GM18519 (cell line): ENCODE data around the gene TNFRSF18.

Source experiments
- ATAC-seq: cut with Tn5 transposase; IDR thresholded peaks from one replicate; pipeline ENCODE4 v1.9.1; 2021; ENCODE audit warnings: mild to moderate bottlenecking, moderate library complexity; ENCODE audit not compliant: unreplicated experiment, low FRiP score

The TNFRSF18 gene

DNA sequence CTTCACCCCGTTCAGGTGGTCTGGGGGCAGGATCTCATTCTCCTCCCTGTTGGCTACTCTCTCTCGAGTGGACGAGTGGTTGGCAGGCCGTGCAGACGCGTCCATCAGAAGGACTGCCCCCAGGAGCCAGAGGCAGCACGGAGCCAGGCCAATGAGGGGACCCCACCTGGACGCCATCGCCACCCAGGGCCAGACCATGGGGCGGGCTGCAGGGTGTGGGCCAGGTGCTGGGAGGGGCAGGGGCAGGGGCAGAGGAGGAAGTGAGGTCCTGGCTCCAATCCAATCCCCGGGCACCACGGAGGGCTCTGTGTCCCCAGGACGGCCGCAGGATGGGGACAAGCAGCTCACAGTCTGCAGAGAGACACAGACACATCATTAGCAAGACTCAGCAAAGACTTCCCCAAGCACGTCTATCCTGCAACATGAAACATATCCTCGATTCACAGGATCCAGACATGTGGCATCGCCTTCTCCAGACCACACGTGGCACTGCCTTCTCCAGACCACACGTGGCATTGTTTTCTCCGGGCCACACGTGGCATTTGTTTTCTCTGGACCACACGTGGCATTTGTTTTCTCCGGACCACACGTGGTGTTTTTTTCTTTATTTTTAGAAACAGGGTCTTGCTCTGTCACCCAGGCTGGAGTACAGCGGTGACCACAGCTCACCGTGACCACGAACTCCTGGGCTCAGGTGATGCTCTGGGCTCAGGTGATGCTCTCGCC lies 22.4 kb upstream of the TNFRSF18 start:
- ATAC-seq = no peak

DNA sequence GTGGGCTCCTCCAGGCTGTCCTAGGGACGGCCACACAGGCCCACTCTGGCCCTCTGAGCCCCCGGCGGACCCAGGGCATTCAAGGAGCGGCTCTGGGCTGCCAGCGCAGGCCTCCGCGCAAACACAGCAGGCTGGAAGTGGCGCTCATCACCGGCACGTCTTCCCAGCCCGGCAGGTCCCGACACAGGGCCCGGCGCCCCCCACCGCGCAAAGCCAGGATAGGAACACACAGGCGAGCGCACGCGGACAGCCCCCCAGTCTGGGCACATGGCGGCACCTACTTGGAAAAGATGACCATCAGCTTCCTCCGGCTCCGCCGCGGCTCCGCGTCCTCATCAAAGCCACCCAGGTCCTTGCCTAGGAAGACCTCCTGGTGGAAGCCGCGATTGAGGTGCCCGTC lies 21.8 kb upstream of the TNFRSF18 start:
- no peak for ATAC-seq

DNA sequence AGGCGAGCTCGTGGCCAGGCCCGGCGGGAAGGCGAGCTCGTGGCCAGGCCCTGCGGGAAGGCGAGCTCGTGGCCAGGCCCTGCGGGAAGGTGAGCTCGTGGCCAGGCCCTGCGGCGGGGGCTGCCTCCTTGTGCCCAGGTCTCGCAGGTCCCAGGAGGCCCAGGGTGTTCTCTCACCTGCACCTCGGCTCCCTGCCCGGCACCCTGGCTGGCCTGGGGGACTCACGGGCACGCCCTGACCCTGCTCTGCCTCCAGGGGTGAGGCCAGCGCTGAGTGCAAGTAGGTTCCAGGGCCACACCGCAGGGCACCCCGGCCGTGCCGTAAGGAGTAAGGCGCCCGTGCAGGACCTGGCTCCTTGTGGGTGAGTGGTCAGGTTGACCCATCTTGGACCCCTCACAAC lies 21.0 kb upstream of the TNFRSF18 start:
- no peak for ATAC-seq

DNA sequence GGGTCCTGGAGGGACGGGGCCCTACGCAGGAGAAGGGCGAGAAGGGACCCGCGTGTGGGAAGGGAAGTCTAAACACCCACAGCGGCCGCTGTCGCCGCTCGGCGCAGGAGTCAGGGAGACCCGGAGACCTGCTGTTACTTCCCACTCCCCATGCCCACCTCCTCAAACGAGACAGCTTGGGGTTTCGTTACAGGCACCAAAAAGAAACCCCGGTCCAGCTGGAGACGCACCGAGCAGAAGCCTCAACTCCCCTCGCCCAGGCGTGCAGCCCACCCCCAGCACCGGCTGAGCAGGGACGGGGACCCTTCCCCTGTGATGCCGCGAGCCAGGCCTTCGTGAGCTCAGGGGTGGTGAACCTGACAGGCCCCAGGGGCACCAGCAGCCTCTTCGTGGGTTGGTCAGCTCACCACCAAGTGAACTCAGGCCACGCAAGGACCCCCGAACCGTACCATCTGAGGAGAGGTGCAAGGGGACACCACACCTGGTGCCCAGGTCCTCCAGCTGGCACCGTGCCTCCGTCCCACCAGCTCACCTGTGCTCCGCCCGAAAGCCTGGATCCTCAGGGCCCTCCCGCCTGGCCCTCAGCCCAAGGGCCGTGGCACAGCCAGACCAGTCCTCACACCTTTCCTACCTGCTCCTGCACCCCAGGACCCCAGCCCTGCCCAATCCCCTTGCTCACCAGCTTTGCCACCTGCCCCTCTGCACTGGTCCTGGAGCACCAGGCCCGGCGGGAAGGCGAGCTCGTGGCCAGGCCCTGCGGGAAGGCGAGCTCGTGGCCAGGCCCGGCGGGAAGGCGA lies 20.4 kb upstream of the TNFRSF18 start:
- ATAC-seq = no peak

DNA sequence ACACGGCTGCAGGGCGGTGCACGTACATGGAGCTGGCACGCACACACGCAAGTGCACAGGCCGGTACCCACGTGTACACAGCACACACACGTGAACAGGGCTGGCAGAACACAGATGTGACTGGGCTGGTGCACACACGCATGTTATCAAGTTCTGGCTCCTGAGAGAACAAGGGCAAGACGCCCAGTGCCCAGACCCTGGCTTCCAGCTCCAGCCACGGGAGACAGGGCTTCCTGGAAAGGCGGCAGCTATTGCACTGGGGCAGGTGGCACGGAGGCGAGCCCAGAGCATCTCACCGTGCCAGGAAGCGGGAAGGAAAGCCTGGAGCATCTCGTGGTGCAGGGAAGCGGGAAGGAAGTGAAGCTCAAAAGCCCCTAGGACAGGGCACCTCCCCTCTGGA lies 19.5 kb upstream of the TNFRSF18 start:
- ATAC-seq = no peak

DNA sequence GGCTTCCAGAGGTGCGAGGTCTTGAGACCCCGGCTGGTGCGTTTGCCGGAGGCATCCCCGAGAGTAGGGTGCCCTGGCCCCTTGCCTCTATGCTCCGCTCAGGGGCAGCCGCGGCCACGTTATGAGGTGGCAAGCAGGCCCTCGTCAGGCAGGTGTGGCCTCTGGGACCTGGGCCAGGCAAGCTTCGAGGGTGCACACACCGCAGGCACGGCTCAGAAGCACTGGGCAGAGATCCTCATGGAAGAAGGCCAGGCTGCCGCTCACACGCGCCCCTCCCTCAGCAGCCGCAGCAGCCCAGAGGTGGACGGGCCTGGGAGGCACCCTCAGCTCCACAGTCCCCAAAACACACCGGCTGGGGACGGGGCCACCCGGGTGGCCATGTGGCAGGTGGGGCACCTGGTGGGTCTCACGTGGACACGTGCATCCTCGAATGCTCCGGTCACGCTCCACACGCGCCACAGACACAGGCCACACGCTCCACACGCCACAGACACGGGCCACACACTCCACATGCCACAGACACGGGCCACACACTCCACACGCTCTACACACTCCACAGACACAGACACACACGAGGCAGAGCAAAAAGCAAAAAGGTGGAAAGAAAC lies 18.9 kb upstream of the TNFRSF18 start:
- ATAC-seq = no peak

DNA sequence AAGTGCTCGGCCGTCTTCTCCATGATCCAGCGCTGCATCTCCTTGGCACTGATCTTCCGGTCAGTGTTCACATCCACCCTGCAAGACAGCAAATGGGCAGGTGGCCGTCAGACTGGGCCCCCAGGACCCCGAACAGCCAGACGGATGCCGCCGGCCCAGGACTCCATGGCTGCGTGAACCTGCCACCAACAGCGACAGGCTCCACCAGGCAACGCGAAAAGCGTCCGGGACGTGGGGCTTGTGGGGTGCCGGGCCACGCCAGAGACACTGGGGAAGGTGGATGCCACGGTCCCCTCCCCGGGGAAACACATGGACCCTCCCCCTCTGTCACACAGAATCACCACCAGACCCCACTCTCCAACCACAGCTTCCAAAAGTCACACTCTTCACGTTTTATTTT lies 17.5 kb upstream of the TNFRSF18 start:
- no peak for ATAC-seq

DNA sequence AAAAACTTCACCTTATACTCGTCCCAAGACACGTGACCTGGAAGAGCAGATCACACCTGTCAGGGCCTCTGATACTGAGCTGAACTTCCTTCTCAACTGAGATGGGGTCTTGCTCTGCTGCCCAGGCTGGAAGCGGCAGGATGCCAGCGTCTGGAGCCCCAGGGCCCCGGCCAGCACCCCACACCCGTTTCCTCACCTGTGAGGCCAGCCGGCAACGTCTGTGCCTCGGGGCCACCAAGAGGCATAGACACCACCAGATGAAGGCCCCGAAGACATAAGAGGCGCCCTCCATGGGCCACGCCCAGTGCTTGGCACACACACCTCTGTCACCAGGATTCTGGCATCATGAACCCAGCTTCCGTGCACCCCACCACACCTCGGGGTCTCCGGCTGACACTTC lies 16.9 kb upstream of the TNFRSF18 start:
- ATAC-seq = no peak

DNA sequence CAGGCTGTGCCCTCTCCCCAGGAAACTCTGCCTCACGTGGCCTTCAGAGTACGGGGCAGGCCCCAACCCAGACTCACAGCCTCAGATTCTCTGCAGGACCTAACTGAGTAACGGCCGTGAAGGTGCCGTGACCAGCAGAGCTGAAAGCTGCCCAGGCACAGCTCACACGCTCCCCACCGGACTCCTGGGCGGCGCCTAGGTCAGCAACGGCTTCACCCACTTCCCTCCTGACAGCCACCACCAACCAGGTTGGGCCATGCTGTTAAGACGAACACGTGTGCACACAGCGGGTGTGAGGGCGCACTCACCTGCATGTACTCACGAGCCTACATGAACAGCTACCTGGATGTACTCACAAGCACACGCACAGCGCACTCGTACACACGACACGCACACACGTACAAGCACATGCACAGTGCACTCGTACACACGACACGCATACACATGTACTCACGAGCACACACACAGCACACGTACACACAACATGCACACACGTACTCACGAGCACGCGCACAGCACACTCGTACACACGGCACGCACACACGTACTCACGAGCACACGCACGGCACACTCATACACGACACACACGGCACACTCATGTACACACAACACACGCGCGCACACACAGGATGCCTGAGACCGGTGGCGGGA lies 16.3 kb upstream of the TNFRSF18 start:
- no peak for ATAC-seq

DNA sequence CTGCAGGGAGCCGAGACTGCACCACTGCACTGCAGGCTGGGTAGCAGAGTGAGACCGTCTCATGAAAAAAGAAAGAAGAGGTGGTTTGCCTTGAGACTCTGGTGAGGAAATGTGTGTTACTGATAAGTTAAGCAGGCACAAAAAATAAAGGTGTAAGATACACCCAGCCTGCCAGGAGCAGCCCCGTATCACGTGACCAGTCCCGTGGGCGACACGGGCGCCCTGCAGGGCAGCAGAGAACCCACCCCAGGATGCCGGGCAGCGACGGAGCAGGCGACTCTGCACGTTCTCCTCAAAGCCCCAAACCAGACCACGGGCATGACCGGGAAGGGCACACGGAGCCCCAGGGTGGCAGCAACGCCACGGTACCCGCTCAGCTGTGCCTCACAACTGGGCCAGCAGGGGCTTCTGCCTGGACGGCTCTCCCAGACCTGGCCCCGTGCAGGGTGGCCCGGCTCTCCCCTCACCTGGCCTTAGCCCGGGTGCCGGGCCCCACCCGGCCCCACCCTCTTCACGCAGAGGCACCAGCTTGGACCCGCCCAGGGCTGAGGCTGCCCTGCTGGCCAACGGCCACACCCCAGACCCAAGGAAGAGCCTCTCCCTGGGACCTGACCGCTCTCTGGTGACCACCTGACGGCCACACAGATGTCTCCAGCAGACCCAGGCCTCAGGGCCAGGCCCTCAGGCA lies 15.6 kb upstream of the TNFRSF18 start:
- no peak for ATAC-seq

DNA sequence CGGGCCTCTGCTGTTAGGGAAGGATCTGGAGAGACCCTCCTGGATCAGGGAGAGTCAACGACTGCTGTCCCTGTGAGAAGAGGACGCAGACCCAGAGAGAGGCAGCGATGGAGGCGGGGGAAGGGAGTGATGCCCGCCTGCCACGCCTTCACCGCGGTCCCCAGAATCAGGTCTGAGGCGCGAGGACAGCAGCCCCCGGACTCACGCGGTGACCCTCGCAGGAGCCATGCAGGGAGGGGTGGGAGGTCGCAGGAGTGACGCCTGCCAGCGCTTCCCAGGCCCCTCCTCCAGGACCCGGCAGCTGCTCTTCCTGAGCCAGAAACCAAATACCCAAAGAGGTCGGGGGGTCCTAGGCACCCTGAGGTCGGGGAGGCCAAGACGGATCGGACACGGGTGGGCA lies 13.8 kb upstream of the TNFRSF18 start:
- ATAC-seq = no peak

DNA sequence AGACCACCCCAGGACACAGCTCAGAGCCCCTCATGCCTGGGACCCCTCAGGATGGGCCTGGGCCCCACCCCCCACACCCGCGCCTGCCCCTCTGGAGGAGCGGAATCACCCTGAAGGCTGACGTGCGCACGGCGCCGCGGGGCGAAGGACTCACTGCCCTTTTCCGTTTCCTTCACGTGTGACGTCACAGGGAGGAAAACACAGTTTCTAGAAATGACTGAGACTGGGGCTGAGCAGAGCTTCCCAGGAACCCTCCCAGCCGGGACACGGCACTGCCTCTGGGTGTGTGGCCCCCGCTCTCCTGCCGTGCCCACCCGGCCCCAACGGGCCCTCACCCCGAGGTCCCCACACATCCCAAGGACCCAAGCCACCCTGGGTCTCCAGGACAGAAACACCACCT lies 12.9 kb upstream of the TNFRSF18 start:
- ATAC-seq = no peak

DNA sequence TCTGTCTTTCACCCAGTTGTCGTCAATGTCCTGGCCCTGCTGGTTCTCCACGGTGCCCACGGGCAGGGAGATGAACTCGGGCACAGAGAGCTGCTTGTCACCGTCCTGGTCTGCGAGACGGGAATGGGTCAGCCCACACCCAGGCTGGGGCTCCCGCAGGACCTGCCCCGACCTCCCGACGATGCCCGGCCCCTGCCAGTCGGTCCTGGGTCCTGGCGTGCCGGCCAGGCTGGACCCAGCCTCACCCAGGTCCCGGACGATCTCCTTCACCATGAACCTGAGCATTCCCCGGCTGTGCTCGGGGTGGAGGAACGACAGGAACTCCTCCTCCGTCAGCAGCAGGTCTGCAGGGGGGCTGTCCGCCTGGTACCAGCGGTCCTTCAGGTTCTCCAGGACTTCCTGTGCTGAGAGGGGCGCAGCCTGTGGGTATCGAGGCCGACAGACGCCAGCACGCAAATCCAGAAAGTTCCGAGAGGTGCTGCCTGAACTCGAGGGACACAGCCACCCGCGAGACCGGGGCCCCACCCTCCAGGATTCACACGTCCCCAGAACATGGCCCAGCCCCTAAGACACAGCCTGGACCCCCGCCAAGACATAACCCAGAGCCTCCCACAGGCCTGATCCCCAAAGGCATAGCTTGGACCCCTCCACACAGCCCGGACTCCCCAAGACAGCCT lies 12.3 kb upstream of the TNFRSF18 start:
- ATAC-seq = no peak

DNA sequence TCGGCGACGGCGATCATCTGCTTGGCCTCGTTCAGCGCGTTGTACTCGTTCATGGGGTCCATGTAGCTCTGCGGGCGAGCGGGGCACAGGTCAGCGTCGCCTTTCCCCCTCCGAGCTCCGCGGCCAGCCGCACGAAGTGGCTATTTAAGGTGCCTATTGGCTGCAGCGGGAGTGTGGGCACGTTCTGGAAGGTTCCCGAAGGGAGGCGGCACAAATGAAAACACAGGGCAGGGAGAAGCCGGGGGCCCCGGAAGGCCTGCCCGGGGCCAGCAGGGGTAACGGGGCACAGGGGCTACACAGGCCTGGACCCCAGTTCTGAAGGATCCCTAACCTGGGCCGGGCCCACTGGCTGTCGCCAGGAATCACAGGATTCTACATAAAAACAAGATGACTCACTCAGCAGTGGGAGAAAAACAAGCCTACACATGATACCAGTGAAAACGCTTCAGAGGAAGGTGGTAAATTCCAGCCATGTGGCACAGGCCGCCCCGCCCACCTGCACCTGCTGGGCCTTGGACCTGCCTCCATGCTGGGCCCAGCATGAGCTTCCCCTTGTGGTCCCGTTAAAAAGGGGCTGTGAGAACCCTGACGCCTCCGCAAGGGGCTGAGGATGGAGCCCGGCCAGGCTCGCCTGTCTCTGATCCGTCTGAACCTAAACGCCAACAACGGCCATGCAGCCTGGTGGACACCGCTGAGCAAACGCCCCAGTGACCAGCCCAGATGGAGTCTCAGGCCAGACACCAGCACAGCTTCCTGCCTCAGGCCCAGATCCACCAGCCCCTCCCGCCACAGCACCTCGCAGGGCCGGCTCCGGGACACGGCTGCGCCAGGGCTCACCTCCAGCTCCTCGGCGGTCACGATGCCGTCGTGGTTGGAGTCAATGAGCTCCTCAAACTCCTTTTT lies 11.5 kb upstream of the TNFRSF18 start:
- no peak for ATAC-seq

DNA sequence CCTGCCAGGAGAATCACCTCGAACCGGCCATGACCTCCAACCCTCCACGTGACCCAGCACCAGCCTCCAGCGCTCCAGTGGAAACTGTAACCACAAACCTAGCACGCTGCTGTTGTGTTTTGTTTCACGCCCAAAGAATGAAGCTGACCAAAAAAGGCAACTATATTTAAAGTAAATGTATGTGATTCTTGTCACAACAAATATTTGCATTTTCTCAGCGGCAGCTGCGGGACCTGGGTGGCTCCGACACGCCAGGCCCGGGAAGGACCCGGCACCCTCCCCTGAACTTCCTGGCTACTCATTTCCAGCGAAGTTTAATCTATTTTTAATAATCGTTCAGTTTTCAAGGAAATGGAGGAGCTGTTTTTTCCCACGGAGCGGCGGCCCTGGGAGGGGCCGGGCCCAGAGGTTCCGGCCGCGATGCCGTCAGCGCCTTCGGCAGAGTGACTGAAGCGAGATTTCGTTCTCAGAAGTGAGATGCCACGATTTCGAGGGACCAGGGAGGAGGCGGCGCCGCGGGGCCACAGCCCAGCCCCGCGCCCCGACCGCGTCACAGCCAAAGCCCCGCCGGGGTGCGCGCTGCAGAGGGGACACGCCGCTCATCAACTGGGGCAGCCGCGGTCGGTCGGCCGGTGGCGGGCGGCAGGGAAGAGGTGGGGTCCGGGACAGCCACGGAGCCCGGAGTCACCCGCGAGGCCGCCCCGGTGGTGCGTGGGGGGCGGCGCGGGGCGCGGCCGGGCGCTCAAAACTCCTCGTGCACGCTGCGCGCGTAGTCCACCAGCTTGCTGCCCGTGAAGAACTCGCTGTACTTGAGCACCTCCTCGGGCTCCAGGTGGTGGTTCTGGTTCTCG lies 10.6 kb upstream of the TNFRSF18 start:
- no peak for ATAC-seq

DNA sequence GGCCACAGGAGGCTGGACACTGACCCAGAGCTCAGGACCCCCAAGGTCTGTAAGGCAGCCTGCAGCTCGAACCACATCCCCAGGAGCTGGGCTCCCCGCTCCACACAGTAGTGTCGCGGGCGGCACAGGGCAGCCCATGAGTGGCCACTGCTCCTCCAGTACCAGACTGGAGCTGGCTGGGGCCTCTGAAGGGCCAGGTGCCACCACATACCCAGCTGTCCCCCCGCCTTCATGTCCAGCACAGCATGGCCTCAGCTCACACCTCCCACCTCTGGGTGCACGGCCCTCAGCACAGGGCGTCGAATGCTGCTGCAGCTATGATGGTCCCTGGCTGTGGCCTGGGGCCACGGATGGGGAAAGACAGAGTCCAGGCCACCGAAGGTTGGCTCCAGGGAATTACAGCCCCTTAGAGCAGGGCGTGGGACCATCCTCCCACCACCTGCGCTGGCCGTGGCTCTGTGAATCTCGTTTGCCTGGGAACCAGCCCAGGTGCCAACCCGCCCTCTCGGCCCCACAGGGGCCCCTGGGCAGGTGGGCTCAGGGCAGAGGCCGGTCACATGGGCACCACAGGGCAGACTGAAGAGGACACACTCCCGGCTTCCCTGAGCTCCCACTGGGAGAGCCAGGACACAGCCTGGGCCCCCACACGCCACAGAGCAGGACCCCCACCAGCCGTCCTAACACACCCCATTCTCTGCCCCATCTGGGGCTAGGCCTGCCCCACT lies 9.7 kb upstream of the TNFRSF18 start:
- no peak for ATAC-seq

DNA sequence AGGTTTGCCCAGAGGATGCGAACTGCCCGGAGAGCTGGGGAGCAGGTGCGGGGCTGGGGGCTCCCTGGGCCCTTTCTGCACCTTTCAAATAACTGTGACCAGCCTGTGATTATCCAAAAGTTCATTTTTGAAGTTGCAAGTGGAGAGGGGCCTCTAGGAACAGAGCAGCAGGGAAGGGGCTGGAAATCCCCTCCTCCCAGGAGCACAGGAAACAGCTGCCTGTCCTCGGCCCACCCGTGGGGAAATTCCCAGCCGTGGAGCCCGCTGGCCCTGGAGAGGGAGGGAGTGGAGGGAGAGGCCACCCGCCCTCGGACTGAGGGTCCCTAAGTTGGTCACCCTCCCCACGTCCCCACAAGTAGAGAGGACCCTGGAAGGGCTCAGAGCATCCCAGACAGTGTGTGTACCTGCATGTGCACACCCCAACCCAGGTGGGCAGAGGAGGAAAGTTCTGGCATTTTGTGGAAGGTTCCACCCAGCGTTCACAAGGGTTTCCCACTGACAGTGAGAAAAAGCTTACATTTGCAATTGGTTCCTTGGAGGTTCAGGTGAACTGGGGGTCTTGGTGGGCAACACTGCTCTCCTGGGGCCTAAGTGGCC lies 8.8 kb upstream of the TNFRSF18 start:
- ATAC-seq = no peak
